Measurements from ENCODE around the gene PFKFB4. TPM values are rescaled to one million over a fixed set of nuclear protein-coding genes. Genes with fewer than 3 reads are reported as not detected.
"Not testable (repeated sequence)": the region's sequence is repeated elsewhere in the genome, so short reads cannot be mapped to it uniquely, and the experiment has no call there.

Gene PFKFB4
- total RNA-seq, 4 donors from 2014 or later: 2.3 to 4.9 (median 3.2) TPM

- Histone ChIP-seq H3K27me3 (no peaks in the 10 kb centered on the region), H3K27ac (no peak overlapping the region), H3K36me3 (no peaks in the 10 kb centered on the region), H3K4me1 (peaks cover 7 to 22% of the 10 kb centered on the region in 2 donors), H3K9me3 (no peaks in the 10 kb centered on the region), H3K4me3 (replicated peaks in 1 of 3) (no peak overlapping the region)
- WGBS, 2 donors: 87 to 88% methylated on average over 8 to 9 of the region's 9 CpGs
- DNase-seq: no peak
- intact Hi-C loops (cut with DNase I): no loop called here
- no peak for TF ChIP-seq POLR2A (IDR thresholded peaks at IDR 0.05)
- TF ChIP-seq CTCF (IDR thresholded peaks at IDR 0.05): no peak
Measured at GRCh38 chr3:48477959-48478520, 78.6 kb downstream of the PFKFB4 start.

GRCh38 chr3:48476426-48477053 lies 80.1 kb downstream of the PFKFB4 start:
- H3K36me3 ChIP-seq: no peaks in the 10 kb centered on the region
- TF ChIP-seq CTCF (IDR thresholded peaks at IDR 0.05): no peak
- no peak for TF ChIP-seq POLR2A (IDR thresholded peaks at IDR 0.05)
- 84 to 91% methylated on average over 9 of the region's 9 CpGs for WGBS, 2 donors
- no peaks in the 10 kb centered on the region for H3K27me3 ChIP-seq
- H3K27ac ChIP-seq: no peak overlapping the region
- H3K9me3 ChIP-seq: no peaks in the 10 kb centered on the region
- peaks cover 17 to 30% of the 10 kb centered on the region in 2 donors for H3K4me1 ChIP-seq
- no peak overlapping the region for H3K4me3 ChIP-seq (replicated peaks in 1 of 3)
- intact Hi-C loops (cut with DNase I): no loop called here
- no peak for DNase-seq

GRCh38 chr3:48475188-48475587 lies 81.4 kb downstream of the PFKFB4 start:
- WGBS, 2 donors: 85 to 89% methylated on average over 11 of the region's 11 CpGs
- H3K4me3 ChIP-seq (replicated peaks in 1 of 3): no peak overlapping the region
- H3K27me3 ChIP-seq: no peaks in the 10 kb centered on the region
- no peaks in the 10 kb centered on the region for H3K9me3 ChIP-seq
- DNase-seq: no peak
- no peaks in the 10 kb centered on the region for H3K36me3 ChIP-seq
- TF ChIP-seq POLR2A (IDR thresholded peaks at IDR 0.05) (no peak), CTCF (IDR thresholded peaks at IDR 0.05) (no peak)
- intact Hi-C loops (cut with DNase I): no loop called here
- peaks cover 18 to 39% of the 10 kb centered on the region in 2 donors for H3K4me1 ChIP-seq
- H3K27ac ChIP-seq: peak overlapping the region in 1 of 3 donors; percentile 94

- peaks cover 18 to 44% of the 10 kb centered on the region in 2 donors for H3K4me1 ChIP-seq
- DNase-seq: no peak
- H3K27ac ChIP-seq: peak overlapping the region in 1 of 3 donors; percentile 94
- TF ChIP-seq CTCF (IDR thresholded peaks at IDR 0.05) (no peak), POLR2A (IDR thresholded peaks at IDR 0.05) (no peak)
- no peaks in the 10 kb centered on the region for H3K9me3 ChIP-seq
- no peaks in the 10 kb centered on the region for H3K27me3 ChIP-seq
- WGBS, 2 donors: 56 to 71% methylated on average over 4 of the region's 4 CpGs
- intact Hi-C loops (cut with DNase I): no loop called here
- H3K36me3 ChIP-seq: no peaks in the 10 kb centered on the region
- H3K4me3 ChIP-seq (replicated peaks in 1 of 3): no peak overlapping the region
Measured at GRCh38 chr3:48474619-48475018, 82.0 kb downstream of the PFKFB4 start.

- 95 to 97% methylated on average over 4 of the region's 4 CpGs for WGBS, 2 donors
- H3K4me3 ChIP-seq (replicated peaks in 1 of 3); H3K9me3 ChIP-seq; H3K27me3 ChIP-seq; intact Hi-C loops (cut with DNase I); H3K36me3 ChIP-seq; DNase-seq: not testable (repeated sequence)
- H3K4me1 ChIP-seq: peaks cover 18 to 45% of the 10 kb centered on the region in 2 donors
- peak overlapping the region; percentile 94 to 99 (median 96) for H3K27ac ChIP-seq
Measured at GRCh38 chr3:48474031-48474430, 82.6 kb downstream of the PFKFB4 start.
